GM12891 (cell line): Measurements from ENCODE around the gene ELF2.

ENCODE experiments used
- POLR2A ChIP-seq: IDR thresholded peaks from 2 replicates; pipeline ENCODE4 v1.6.1; 2011; ENCODE audit warnings: low read depth, low read length, control low read depth
- POU2F2 ChIP-seq: IDR thresholded peaks from 2 replicates; pipeline ENCODE4 v1.6.1; 2011; ENCODE audit warnings: low read depth, mild to moderate bottlenecking, control low read depth, low read length, moderate library complexity
- TAF1 ChIP-seq: IDR thresholded peaks from 2 replicates; pipeline ENCODE4 v1.6.1; 2011; ENCODE audit warnings: low read depth, low read length, control low read depth

DNA sequence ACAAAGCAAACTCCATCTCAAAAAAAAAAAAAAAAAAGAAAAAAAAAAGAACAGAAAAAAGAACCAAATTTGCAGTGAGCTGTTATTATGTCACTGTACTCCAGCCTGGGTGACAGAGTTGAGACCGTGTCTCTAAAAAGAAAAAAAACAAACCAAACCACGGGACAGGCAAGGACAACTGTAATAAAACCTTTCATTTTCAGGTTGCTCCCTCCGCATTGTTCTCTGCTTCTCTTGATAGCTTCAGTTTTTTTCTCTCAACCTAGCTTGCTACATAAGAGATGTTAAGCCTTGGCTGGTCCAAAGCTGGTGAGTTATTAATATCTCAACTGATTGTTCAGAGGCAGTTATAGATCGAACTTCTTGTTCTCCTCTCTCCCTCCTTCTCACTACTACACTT lies 23.1 kb upstream of the ELF2 start:
- TF ChIP-seq POLR2A (no peak), POU2F2 (no peak), TAF1 (no peak)
